HepG2 (cell line): ENCODE results near the gene BEST2. TPM values are rescaled to one million over a fixed set of nuclear protein-coding genes. Genes with fewer than 3 reads are reported as not detected.
A peak's percentile ranks its signal among the peaks of the same experiment; 100 is the strongest.

Experiments
- FLYWCH1 ChIP-seq: sonication (generic); formaldehyde crosslinking; IDR thresholded peaks from 2 replicates; pipeline ENCODE4 v1.8.1; 2023; ENCODE audit warnings: mild to moderate bottlenecking, missing genetic modification reagents
- FOXO4 ChIP-seq: sonication (generic); formaldehyde crosslinking; conservative IDR thresholded peaks from 2 replicates; pipeline ENCODE4 v1.8.1; 2023; ENCODE audit warnings: missing genetic modification reagents
- HMGXB3 ChIP-seq: sonication (generic); formaldehyde crosslinking; IDR thresholded peaks from 2 replicates; pipeline ENCODE4 v1.4.0; 2020; ENCODE audit warnings: missing genetic modification reagents, borderline replicate concordance
- JARID2 ChIP-seq: sonication (generic); formaldehyde crosslinking; IDR thresholded peaks from 2 replicates; pipeline ENCODE4 v1.8.1; 2023; ENCODE audit warnings: missing genetic modification reagents, inconsistent platforms; ENCODE audit not compliant: insufficient replicate concordance
- KDM5A ChIP-seq: fragments of 200-600 bp; sonication (generic); IDR thresholded peaks from 2 replicates; pipeline ENCODE4 v1.7.0; 2018; ENCODE audit warnings: antibody characterized with exemption, mild to moderate bottlenecking, low read length, borderline replicate concordance
- KLF15 ChIP-seq: sonication (generic); formaldehyde crosslinking; IDR thresholded peaks from 2 replicates; pipeline ENCODE4 v1.8.1; 2023; ENCODE audit warnings: borderline replicate concordance, mild to moderate bottlenecking, inconsistent platforms, missing genetic modification reagents, mixed read lengths
- KLF6 ChIP-seq: IDR thresholded peaks from 2 replicates; pipeline ENCODE4 v1.8.0; 2016; ENCODE audit warnings: missing biosample characterization, missing genetic modification reagents
- NCOA1 ChIP-seq: sonication (generic); formaldehyde crosslinking; IDR thresholded peaks from 2 replicates; pipeline ENCODE4 v1.9.0; 2021; ENCODE audit warnings: missing genetic modification reagents
- NFIC ChIP-seq: IDR thresholded peaks from 2 replicates; pipeline ENCODE4 v1.6.1; 2012; ENCODE audit warnings: mild to moderate bottlenecking, low read length, inconsistent platforms
- PLRG1 ChIP-seq: fragments of 450-650 bp; conservative IDR thresholded peaks from 2 replicates; pipeline ENCODE4 v1.6.1; 2016
- SMARCE1 ChIP-seq: fragments of 450-650 bp; IDR thresholded peaks from 2 replicates; pipeline ENCODE4 v1.6.1; 2017; ENCODE audit warnings: borderline replicate concordance
- YEATS2 ChIP-seq: sonication (generic); formaldehyde crosslinking; IDR thresholded peaks from 2 replicates; pipeline ENCODE4 v1.4.0; 2020; ENCODE audit warnings: missing genetic modification reagents, borderline replicate concordance
- ZBED4 ChIP-seq: sonication (generic); formaldehyde crosslinking; IDR thresholded peaks from 2 replicates; pipeline ENCODE4 v1.4.0; 2020; ENCODE audit warnings: missing genetic modification reagents, borderline replicate concordance
- ZNF205 ChIP-seq: IDR thresholded peaks from 2 replicates; pipeline ENCODE4 v1.6.1; 2018; ENCODE audit warnings: missing biosample characterization, missing genetic modification reagents
- ZNF280B ChIP-seq: sonication (generic); formaldehyde crosslinking; IDR thresholded peaks from 2 replicates; pipeline ENCODE4 v1.5.0; 2020; ENCODE audit warnings: missing genetic modification reagents, mild to moderate bottlenecking, borderline replicate concordance
- ZNF547 ChIP-seq: sonication (generic); formaldehyde crosslinking; IDR thresholded peaks from 2 replicates; pipeline ENCODE4 v1.5.1; 2020; ENCODE audit warnings: mild to moderate bottlenecking, missing genetic modification reagents
- ZNF615 ChIP-seq: sonication (generic); formaldehyde crosslinking; IDR thresholded peaks from 2 replicates; pipeline ENCODE4 v1.5.0; 2020; ENCODE audit warnings: mild to moderate bottlenecking, missing genetic modification reagents, borderline replicate concordance
- polyA plus RNA-seq, 8 experiments: library from polyadenylated mRNA; depleted of rRNA in 3 of 8; stranded (reverse) in 7 of 8; unstranded in 1 of 8; fragments of >200 nt; fragmentation: Illumina TruSeq in 4 of 8; extraction: Trizol in 4 of 8; gene quantifications; 2 replicates each; pipeline versions ENCODE4 v1.2.1 to v1.2.3, GENCODE V29; 2011 to 2016; ENCODE audit warnings: low read depth in 4 of 8, missing spikeins in 1 of 8, mixed read lengths in 1 of 8; ENCODE audit not compliant: insufficient read depth in 1 of 8
- total RNA-seq, 5 experiments: library from RNA; depleted of rRNA; stranded (reverse); fragments of >200 nt; fragmentation: Illumina TruSeq; extraction: Trizol; gene quantifications; 2 replicates each; pipeline ENCODE4 v1.2.3, GENCODE V29; 2016; ENCODE audit warnings: low read depth in 1 of 5

BEST2 gene
- total and polyA plus RNA-seq, 2 of the 13 experiments (the other 11 are each of a cell fraction or from before 2014, with no cell fraction given): not detected

GRCh38 chr19:12806242-12807081, 54.9 kb downstream of the BEST2 start, which contains the start of gene RNASEH2A (continued):
- TF ChIP-seq NFIC: no peak
- no peak for TF ChIP-seq FOXO4
- TF ChIP-seq ZNF615: peak; percentile 82; the same call in 1 of the 2 replicates
- 0 out of 2 replicates have a peak, but pooled peaks have one; percentile 57 for TF ChIP-seq KLF6 (CRISPR knock-in tag)
- peak; percentile 69; the same call in 1 of the 2 replicates for TF ChIP-seq ZNF205 (CRISPR knock-in tag)
- no peak for TF ChIP-seq NCOA1 (CRISPR knock-in tag)
- no peak for TF ChIP-seq JARID2 (CRISPR knock-in tag)
- 0 out of 2 replicates have a peak, but pooled peaks have one; percentile 34 for TF ChIP-seq ZBED4
- TF ChIP-seq HMGXB3 (CRISPR knock-in tag): peak; percentile 66; the same call in 1 of the 2 replicates
- TF ChIP-seq YEATS2 (CRISPR knock-in tag): peak; percentile 97
- no peak for TF ChIP-seq SMARCE1
- peak; percentile 93 for TF ChIP-seq ZNF547
- no peak for TF ChIP-seq FLYWCH1
- TF ChIP-seq KLF15 (CRISPR knock-in tag): peak; percentile 70
- TF ChIP-seq ZNF280B (CRISPR knock-in tag): peak; percentile 54; the same call in 1 of the 2 replicates
- 0 out of 2 replicates have a peak, but pooled peaks have one; percentile 10 for TF ChIP-seq KDM5A
- TF ChIP-seq PLRG1: no peak
